H1 (cell line): ENCODE results near the gene TPRG1L. TPM values are rescaled to one million over a fixed set of nuclear protein-coding genes. Genes with fewer than 3 reads are reported as not detected.

Experiments
- ATF3 ChIP-seq: IDR thresholded peaks from 2 replicates; pipeline ENCODE4 v1.6.1; 2011; ENCODE audit warnings: low read depth, mild to moderate bottlenecking, low read length; ENCODE audit not compliant: insufficient read depth
- FOSL1 ChIP-seq: IDR thresholded peaks from 2 replicates; pipeline ENCODE4 v1.6.1; 2011; ENCODE audit warnings: mild to moderate bottlenecking, low read depth, low read length, moderate library complexity; ENCODE audit not compliant: insufficient read depth
- NANOG ChIP-seq: IDR thresholded peaks from 2 replicates; pipeline ENCODE4 v1.6.1; 2011; ENCODE audit warnings: low read length, low read depth, mild to moderate bottlenecking, inconsistent platforms; ENCODE audit not compliant: insufficient read depth, poor library complexity, severe bottlenecking
- ZNF274 ChIP-seq: IDR thresholded peaks from 2 replicates; pipeline ENCODE4 v1.7.0; 2012; ENCODE audit warnings: low read length, borderline replicate concordance; ENCODE audit errors: extremely low read depth
- polyA plus RNA-seq, 7 experiments: library from polyadenylated mRNA; depleted of rRNA in 3 of 7; stranded (reverse) in 5 of 7; unstranded in 2 of 7; fragments of >200 nt in 5 of 7; fragments of 200-250 nt in 2 of 7; gene quantifications; 1 replicate in 5 of 7; 2 replicates in 1 of 7; 4 replicates in 1 of 7; pipeline versions ENCODE4 v1.2.1 to v1.2.3, GENCODE V29; 2011 to 2013; ENCODE audit warnings: missing spikeins in 2 of 7, mixed read lengths in 2 of 7
- total RNA-seq: library from RNA; stranded (reverse); fragmentation: NEBNext Ultra II Directional; extraction: Animal tissue kit (Norgen Biotek cat#: 25700); gene quantifications from 2 replicates; pipeline ENCODE4 v1.2.1, GENCODE V29; 2021

Gene TPRG1L
- total and polyA plus RNA-seq, 2 of the 8 experiments (the other 6 are each of a cell fraction or from before 2014, with no cell fraction given): 21.7 to 22.3 TPM

GRCh38 chr1:3641046-3641760, 16.4 kb downstream of the TPRG1L start (continued):
- TF ChIP-seq ZNF274: no peak
- TF ChIP-seq FOSL1: no peak
- no peak for TF ChIP-seq ATF3
- no peak for TF ChIP-seq NANOG
